MCF 10A (cell line): ENCODE measurements around the gene ITGA5. TPM values are rescaled to one million over a fixed set of nuclear protein-coding genes. Genes with fewer than 3 reads are reported as not detected.

ENCODE experiments used
- BruUV-seq: library from RNA; stranded (reverse); fragments of 400-500 nt; replicated peaks from 2 replicates; lab custom pipeline; 2021; lab: Mats Ljungman, UMichigan
- CTCF ChIA-PET: fragments of 300-600 bp; sonication (Branson Sonifier 250); formaldehyde crosslinking; extraction: SDS; loops from one replicate; lab custom pipeline; 2021; ENCODE audit warnings: antibody characterized with exemption, inconsistent platforms; lab: Yijun Ruan, JAX
- POLR2A ChIA-PET: fragments of 300-600, 350-650 bp; sonication (Branson Sonifier 250); formaldehyde crosslinking; extraction: SDS; loops from one replicate; lab custom pipeline; 2020; ENCODE audit warnings: antibody characterized with exemption, inconsistent platforms; lab: Yijun Ruan, JAX
- DNase-seq: peaks from one replicate; pipeline ENCODE4 v3.0.0-alpha.2; 2018; ENCODE audit not compliant: unreplicated experiment
- H3K27ac Mint-ChIP-seq: one replicate; pipeline ENCODE4 v1.8.0; 2022; ENCODE audit warnings: mild to moderate bottlenecking, low read depth, mixed read lengths; ENCODE audit not compliant: unreplicated experiment
- H3K27me3 Mint-ChIP-seq: one replicate; pipeline ENCODE4 v1.8.0; 2022; ENCODE audit warnings: mixed read lengths; ENCODE audit not compliant: insufficient read depth, unreplicated experiment
- H3K36me3 Mint-ChIP-seq: one replicate; pipeline ENCODE4 v1.8.0; 2022; ENCODE audit warnings: mild to moderate bottlenecking, moderate library complexity, mixed read lengths; ENCODE audit not compliant: insufficient read depth, unreplicated experiment
- H3K4me1 Mint-ChIP-seq: one replicate; pipeline ENCODE4 v1.8.0; 2022; ENCODE audit warnings: mixed read lengths; ENCODE audit not compliant: insufficient read depth, unreplicated experiment
- H3K4me3 Mint-ChIP-seq: one replicate; pipeline ENCODE4 v1.8.0; 2022; ENCODE audit warnings: mild to moderate bottlenecking, moderate library complexity, mixed read lengths; ENCODE audit not compliant: unreplicated experiment
- H3K9me3 Mint-ChIP-seq: one replicate; pipeline ENCODE4 v1.8.0; 2022; ENCODE audit warnings: mixed read lengths; ENCODE audit not compliant: unreplicated experiment
- CTCF ChIP-seq: fragments of 200-600 bp; IDR thresholded peaks from one replicate; pipeline ENCODE4 v1.8.0; 2022; ENCODE audit warnings: antibody characterized with exemption, mild to moderate bottlenecking; ENCODE audit not compliant: unreplicated experiment
- intact Hi-C: fragments of 100-400 bp; cut with micrococcal nuclease; formaldehyde crosslinking; loops from 2 replicates; pipeline ENCODE4 v1.14.1; 2022
- total RNA-seq: library from RNA; stranded (reverse); gene quantifications from 2 replicates; pipeline ENCODE4 v1.2.3, GENCODE V29; 2022

The ITGA5 gene
- total RNA-seq, 1 experiment from 2014 or later: 110 TPM

GRCh38 chr12:54405106-54405505, 14.0 kb downstream of the ITGA5 start:
- ChIA-PET CTCF (interaction anchor here (0.6 to 12.3 kb wide), 10 partner anchors 10 to 375 kb away, joined by 3 to 982 read pairs (median 4); partner anchors contain the start of gene ITGA5), POLR2A (interaction anchor here (0.5 kb wide), 1 partner anchor 105 kb away, joined by 3 read pairs; no protein-coding TSS in a partner anchor)
- Mint-ChIP-seq H3K4me1 (peaks cover 12% of the 10 kb centered on the region), H3K27ac (no peak overlapping the region), H3K27me3 (no peaks in the 10 kb centered on the region), H3K4me3 (no peak overlapping the region), H3K36me3 (peaks cover 86% of the 10 kb centered on the region), H3K9me3 (no peaks in the 10 kb centered on the region)
- DNase-seq: no peak
- TF ChIP-seq CTCF: no peak
- BruUV-seq: no TSS peak
- intact Hi-C loops: no loop called here

- no TSS peak for BruUV-seq
- DNase-seq: peak; percentile 60
- H3K27ac Mint-ChIP-seq: peak overlapping the region; percentile 55
Observed at GRCh38 chr12:54404061-54405004, 14.7 kb downstream of the ITGA5 start.

GRCh38 chr12:54401119-54401518, 17.9 kb downstream of the ITGA5 start:
- Mint-ChIP-seq H3K9me3 (no peaks in the 10 kb centered on the region), H3K4me3 (no peak overlapping the region), H3K27ac (no peak overlapping the region), H3K27me3 (no peaks in the 10 kb centered on the region), H3K4me1 (peaks cover 18% of the 10 kb centered on the region), H3K36me3 (peaks cover 87% of the 10 kb centered on the region)
- CTCF ChIA-PET: interaction anchor here (0.7 to 12.3 kb wide), 8 partner anchors 14 to 530 kb away, joined by 3 to 982 read pairs (median 24); partner anchors contain the start of gene ITGA5
- no peak for DNase-seq
- BruUV-seq: no TSS peak
- TF ChIP-seq CTCF: no peak
- intact Hi-C loops: no loop called here
- POLR2A ChIA-PET: interaction anchor here (1.6 to 3.1 kb wide), 2 partner anchors 17 to 31 kb away, joined by 4 to 21 read pairs; no protein-coding TSS in a partner anchor

More at GRCh38 chr12:54404061-54405004, 14.7 kb downstream of the ITGA5 start:
- ChIA-PET POLR2A (interaction anchor here (0.8 kb wide), 1 partner anchor 28 kb away, joined by 3 read pairs; no protein-coding TSS in a partner anchor), CTCF (interaction anchor here (0.6 to 12.3 kb wide), 21 partner anchors 8 to 375 kb away, joined by 3 to 982 read pairs (median 4); partner anchors contain the start of gene ITGA5)
- peak; percentile 90 for TF ChIP-seq CTCF
- Mint-ChIP-seq H3K4me3 (no peak overlapping the region), H3K27me3 (no peaks in the 10 kb centered on the region), H3K9me3 (no peaks in the 10 kb centered on the region), H3K36me3 (peaks cover 87% of the 10 kb centered on the region), H3K4me1 (peaks cover 13% of the 10 kb centered on the region)
- intact Hi-C loops: no loop called here
